DND-41 (cell line): ENCODE measurements around the gene SLC17A9.

Experiments
- ATAC-seq: fragments of 200-7000 bp; cut with Tn5 transposase; 3 replicates; pipeline ENCODE4 v1.9.1; 2021; ENCODE audit warnings: low read depth; ENCODE audit not compliant: insufficient read depth
- DNase-seq: peaks from one replicate; pipeline ENCODE4 v3.0.0-alpha.2; 2020
- H2AFZ ChIP-seq: 2 replicates; pipeline ENCODE4 v1.6.0; 2012; ENCODE audit warnings: low read depth, low read length
- H3K27ac ChIP-seq: 2 replicates; pipeline ENCODE4 v1.5.1; 2012; ENCODE audit warnings: low read length, inconsistent platforms
- H3K27me3 ChIP-seq: fragments of 200-600 bp; sonication (generic); 2 replicates; pipeline ENCODE4 v1.6.0; 2012; ENCODE audit warnings: low read length, mild to moderate bottlenecking, inconsistent platforms; ENCODE audit not compliant: insufficient read depth, poor library complexity
- H3K36me3 ChIP-seq: 2 replicates; pipeline ENCODE4 v1.5.1; 2012; ENCODE audit warnings: low read length, inconsistent platforms; ENCODE audit not compliant: insufficient read depth
- H3K4me1 ChIP-seq: 2 replicates; pipeline ENCODE4 v1.5.1; 2012; ENCODE audit warnings: mild to moderate bottlenecking, low read length; ENCODE audit not compliant: insufficient read depth
- H3K4me2 ChIP-seq: 2 replicates; pipeline ENCODE4 v1.6.0; 2012; ENCODE audit warnings: mild to moderate bottlenecking, moderate library complexity, low read length, inconsistent platforms; ENCODE audit not compliant: insufficient read depth
- H3K4me3 ChIP-seq, 2 experiments: fragments of 200-600 bp in 1 of 2; shearing (Covaris generic) in 1 of 2; 2 replicates each; pipeline ENCODE4 v1.5.1; 2012 to 2016; ENCODE audit warnings: inconsistent platforms in 2 of 2, low read length in 2 of 2, mild to moderate bottlenecking in 2 of 2, low read depth in 1 of 2, moderate library complexity in 1 of 2
- H3K79me2 ChIP-seq: 2 replicates; pipeline ENCODE4 v1.6.0; 2012; ENCODE audit warnings: low read length, inconsistent platforms; ENCODE audit not compliant: insufficient read depth
- H3K9ac ChIP-seq: 2 replicates; pipeline ENCODE4 v1.6.0; 2012; ENCODE audit warnings: low read depth, mild to moderate bottlenecking, inconsistent platforms, low read length, moderate library complexity
- H3K9me3 ChIP-seq: 2 replicates; pipeline ENCODE4 v1.5.1; 2012; ENCODE audit warnings: low read length, moderate library complexity, mild to moderate bottlenecking, inconsistent platforms; ENCODE audit not compliant: insufficient read depth, severe bottlenecking
- H4K20me1 ChIP-seq: 2 replicates; pipeline ENCODE4 v1.6.0; 2012; ENCODE audit warnings: low read length; ENCODE audit not compliant: insufficient read depth
- CTCF ChIP-seq: IDR thresholded peaks from 2 replicates; pipeline ENCODE4 v1.5.1; 2012; ENCODE audit warnings: borderline replicate concordance, low read length, moderate library complexity, mild to moderate bottlenecking; ENCODE audit not compliant: poor library complexity, severe bottlenecking; ENCODE audit errors: extremely low read depth
- EZH2 ChIP-seq: IDR thresholded peaks from 3 replicates; pipeline ENCODE4 v1.6.1; 2012; ENCODE audit warnings: borderline replicate concordance, low read depth, mild to moderate bottlenecking, moderate library complexity, low read length, inconsistent platforms; ENCODE audit not compliant: severe bottlenecking

SLC17A9 gene

GRCh38 chr20:62987114-62987513 lies 34.6 kb downstream of the SLC17A9 start:
- Histone ChIP-seq H2AFZ (no peak overlapping the region), H3K27me3 (no peaks in the 10 kb centered on the region), H3K4me2 (no peak overlapping the region), H3K9ac (no peak overlapping the region), H3K27ac (no peak overlapping the region), H3K4me3 (no peak overlapping the region), H3K4me1 (peaks cover 13% of the 10 kb centered on the region), H3K79me2 (no peaks in the 10 kb centered on the region), H3K36me3 (no peaks in the 10 kb centered on the region), H3K9me3 (no peaks in the 10 kb centered on the region), H4K20me1 (no peaks in the 10 kb centered on the region; the same call in 1 of the 2 replicates)
- no peak for DNase-seq
- TF ChIP-seq CTCF (no peak), EZH2 (no peak)
- ATAC-seq: no peak

GRCh38 chr20:62989201-62989601 lies 36.7 kb downstream of the SLC17A9 start:
- no peak overlapping the region; the same call in 1 of the 2 replicates for H3K4me2 ChIP-seq
- H4K20me1 ChIP-seq: no peaks in the 10 kb centered on the region; the same call in 1 of the 2 replicates
- H2AFZ ChIP-seq: no peak overlapping the region
- H3K9ac ChIP-seq: no peak overlapping the region
- no peaks in the 10 kb centered on the region for H3K9me3 ChIP-seq
- DNase-seq (no peak), ATAC-seq (no peak)
- TF ChIP-seq CTCF (no peak), EZH2 (no peak)
- 0 out of 2 replicates have a peak, but pooled peaks cover 6% of the 10 kb centered on the region for H3K4me1 ChIP-seq
- no peaks in the 10 kb centered on the region for H3K27me3 ChIP-seq
- H3K36me3 ChIP-seq: no peaks in the 10 kb centered on the region
- no peak overlapping the region for H3K4me3 ChIP-seq
- no peak overlapping the region for H3K27ac ChIP-seq
- no peaks in the 10 kb centered on the region for H3K79me2 ChIP-seq

- ATAC-seq (no peak), DNase-seq (no peak)
- Histone ChIP-seq H2AFZ (no peak overlapping the region), H3K36me3 (no peaks in the 10 kb centered on the region), H3K4me2 (no peak overlapping the region), H3K4me3 (no peak overlapping the region), H3K9me3 (no peaks in the 10 kb centered on the region), H3K9ac (no peak overlapping the region), H3K27ac (no peak overlapping the region), H3K4me1 (0 out of 2 replicates have a peak, but pooled peaks cover 6% of the 10 kb centered on the region), H3K27me3 (no peaks in the 10 kb centered on the region), H4K20me1 (no peaks in the 10 kb centered on the region; the same call in 1 of the 2 replicates), H3K79me2 (no peaks in the 10 kb centered on the region)
- no peak for TF ChIP-seq EZH2
- no peak for TF ChIP-seq CTCF
Measured at GRCh38 chr20:62990306-62990825, 37.9 kb downstream of the SLC17A9 start.
